ENCODE data around the gene CAMK1G.

CAMK1G gene

DNA sequence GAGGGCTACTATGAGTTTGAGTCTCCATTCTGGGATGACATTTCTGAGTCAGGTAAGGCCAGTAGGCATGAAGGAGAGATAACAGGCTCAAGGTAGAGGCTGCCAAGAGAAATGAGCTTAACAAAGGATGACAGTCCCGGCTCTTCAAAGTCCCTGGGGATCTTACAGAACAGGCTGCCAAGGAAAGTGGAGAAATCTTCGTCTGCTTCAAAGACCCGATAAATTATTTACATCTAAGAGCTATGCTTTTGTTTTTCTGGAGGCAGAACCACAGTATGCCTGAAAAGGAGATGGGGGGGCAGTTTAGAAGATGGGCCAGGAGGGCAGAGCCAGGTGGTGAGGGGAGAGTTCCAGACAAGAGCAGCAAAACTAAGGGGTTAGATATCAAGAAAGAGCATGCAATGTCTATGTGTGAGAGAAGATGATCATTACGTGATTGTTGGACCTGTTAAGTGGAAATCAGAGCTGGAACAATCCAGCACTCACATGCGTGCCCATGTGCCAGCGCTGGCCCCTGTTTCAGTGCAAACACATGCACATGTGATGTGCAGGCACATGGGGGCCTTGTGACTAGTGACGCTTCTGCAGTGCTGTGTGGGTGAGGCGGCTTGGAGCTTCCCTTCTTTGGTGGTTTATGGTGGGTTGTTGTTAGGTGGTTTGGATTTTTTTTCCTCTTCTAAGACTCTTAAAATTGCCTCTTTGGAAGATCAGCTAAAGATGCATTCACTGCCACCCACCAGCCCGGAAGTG, 25.7 kb downstream of the CAMK1G start:
- Histone ChIP-seq H3K9ac (ENCODE audit: low read depth, low read length) (no peak overlapping the region), H4K20me1 (ENCODE audit: insufficient read depth, low read length) (no peaks in the 10 kb centered on the region), H3K4me2 (ENCODE audit: insufficient read depth, low read length) (no peak overlapping the region), H3K27me3 (ENCODE audit: insufficient read depth, low read length, poor library complexity) (peaks cover 9% of the 10 kb centered on the region), H3K27ac (ENCODE audit: low read length) (no peak overlapping the region), H3K4me3 (ENCODE audit: low read depth in 1 of 2, low read length in 2 of 2) (no peak overlapping the region), H3K36me3 (ENCODE audit: insufficient read depth, low read length) (no peaks in the 10 kb centered on the region), H3K79me2 (ENCODE audit: insufficient read depth, low read length) (no peaks in the 10 kb centered on the region), H2AFZ (ENCODE audit: low read depth, low read length) (no peak overlapping the region), H3K9me3 (ENCODE audit: insufficient read depth, low read length, severe bottlenecking) (no peaks in the 10 kb centered on the region), H3K4me1 (ENCODE audit: insufficient read depth, low read length) (no peaks in the 10 kb centered on the region)
- no peak for DNase-seq
- no peak for ATAC-seq (ENCODE audit: insufficient read depth, low read depth)
- TF ChIP-seq, protein P1, sequence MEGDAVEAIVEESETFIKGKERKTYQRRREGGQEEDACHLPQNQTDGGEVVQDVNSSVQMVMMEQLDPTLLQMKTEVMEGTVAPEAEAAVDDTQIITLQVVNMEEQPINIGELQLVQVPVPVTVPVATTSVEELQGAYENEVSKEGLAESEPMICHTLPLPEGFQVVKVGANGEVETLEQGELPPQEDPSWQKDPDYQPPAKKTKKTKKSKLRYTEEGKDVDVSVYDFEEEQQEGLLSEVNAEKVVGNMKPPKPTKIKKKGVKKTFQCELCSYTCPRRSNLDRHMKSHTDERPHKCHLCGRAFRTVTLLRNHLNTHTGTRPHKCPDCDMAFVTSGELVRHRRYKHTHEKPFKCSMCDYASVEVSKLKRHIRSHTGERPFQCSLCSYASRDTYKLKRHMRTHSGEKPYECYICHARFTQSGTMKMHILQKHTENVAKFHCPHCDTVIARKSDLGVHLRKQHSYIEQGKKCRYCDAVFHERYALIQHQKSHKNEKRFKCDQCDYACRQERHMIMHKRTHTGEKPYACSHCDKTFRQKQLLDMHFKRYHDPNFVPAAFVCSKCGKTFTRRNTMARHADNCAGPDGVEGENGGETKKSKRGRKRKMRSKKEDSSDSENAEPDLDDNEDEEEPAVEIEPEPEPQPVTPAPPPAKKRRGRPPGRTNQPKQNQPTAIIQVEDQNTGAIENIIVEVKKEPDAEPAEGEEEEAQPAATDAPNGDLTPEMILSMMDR (IDR thresholded peaks at IDR 0.05; ENCODE audit: borderline replicate concordance, extremely low read depth, low read length, poor library complexity, severe bottlenecking) = no peak
- no peak for TF ChIP-seq EZH2 (IDR thresholded peaks at IDR 0.05; ENCODE audit: borderline replicate concordance, low read depth, low read length, severe bottlenecking)

DNA sequence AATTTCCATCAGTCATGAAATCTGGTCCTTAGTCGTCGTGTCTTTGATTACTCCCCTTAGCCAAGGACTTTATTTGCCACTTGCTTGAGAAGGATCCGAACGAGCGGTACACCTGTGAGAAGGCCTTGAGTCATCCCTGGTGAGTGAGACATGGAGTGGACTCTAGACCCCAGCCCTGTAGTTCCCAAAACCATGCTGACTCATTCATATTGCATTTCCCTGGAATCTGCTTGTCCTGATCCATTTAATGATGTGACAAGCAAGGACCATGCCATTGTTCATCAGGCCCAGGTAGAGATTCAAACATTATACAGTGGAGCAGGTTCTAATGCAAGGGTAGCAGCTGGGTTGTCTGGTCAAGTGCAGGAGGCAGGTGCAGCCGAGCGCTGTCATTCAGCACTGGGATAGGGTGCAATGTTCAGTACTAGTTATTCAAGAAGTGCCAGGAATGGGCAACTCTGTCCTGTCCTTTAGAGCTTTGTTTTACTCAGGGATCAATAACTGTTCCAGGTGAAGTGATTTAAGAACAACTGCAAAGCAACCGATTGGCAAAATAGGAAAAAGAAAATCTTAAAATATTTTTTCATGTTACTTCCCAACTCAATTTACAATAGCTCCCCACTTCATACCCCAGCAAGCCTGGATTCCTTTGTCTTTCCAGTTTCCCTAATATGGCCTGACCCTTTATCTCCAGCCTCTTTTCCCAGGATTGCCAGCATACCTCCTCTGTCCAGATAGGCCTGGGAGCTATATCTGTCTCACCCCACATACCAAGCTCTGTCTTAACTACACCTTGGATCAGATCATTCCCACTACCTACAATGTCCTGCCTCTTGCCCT, 26.5 kb downstream of the CAMK1G start:
- Histone ChIP-seq H3K36me3 (ENCODE audit: insufficient read depth, low read length) (no peaks in the 10 kb centered on the region), H3K9ac (ENCODE audit: low read depth, low read length) (no peak overlapping the region), H3K27me3 (ENCODE audit: insufficient read depth, low read length, poor library complexity) (peaks cover 10% of the 10 kb centered on the region), H3K9me3 (ENCODE audit: insufficient read depth, low read length, severe bottlenecking) (no peaks in the 10 kb centered on the region), H3K79me2 (ENCODE audit: insufficient read depth, low read length) (no peaks in the 10 kb centered on the region), H3K4me3 (ENCODE audit: low read depth in 1 of 2, low read length in 2 of 2) (no peak overlapping the region), H4K20me1 (ENCODE audit: insufficient read depth, low read length) (no peaks in the 10 kb centered on the region), H3K27ac (ENCODE audit: low read length) (no peak overlapping the region), H2AFZ (ENCODE audit: low read depth, low read length) (no peak overlapping the region), H3K4me2 (ENCODE audit: insufficient read depth, low read length) (no peak overlapping the region), H3K4me1 (ENCODE audit: insufficient read depth, low read length) (no peaks in the 10 kb centered on the region)
- ATAC-seq (ENCODE audit: insufficient read depth, low read depth) (no peak), DNase-seq (no peak)
- TF ChIP-seq EZH2 (IDR thresholded peaks at IDR 0.05; ENCODE audit: borderline replicate concordance, low read depth, low read length, severe bottlenecking) = no peak
- TF ChIP-seq, protein P1 (IDR thresholded peaks at IDR 0.05; ENCODE audit: borderline replicate concordance, extremely low read depth, low read length, poor library complexity, severe bottlenecking) = no peak

DNA sequence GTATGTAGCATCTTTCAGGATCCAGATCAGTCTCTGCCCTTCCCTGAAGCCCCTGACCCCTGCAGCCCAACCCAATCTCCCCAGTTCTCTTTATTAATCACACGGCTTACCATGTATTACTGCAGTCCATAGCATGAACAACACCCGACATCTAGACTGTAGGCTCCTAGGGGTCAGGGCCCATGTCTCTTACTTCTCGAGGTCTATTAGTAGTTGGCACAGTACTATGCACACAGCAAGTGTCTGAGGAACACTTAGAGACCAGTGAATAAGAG, 27.1 kb downstream of the CAMK1G start:
- H3K9me3 ChIP-seq (ENCODE audit: insufficient read depth, low read length, severe bottlenecking) = no peaks in the 10 kb centered on the region
- TF ChIP-seq EZH2 (IDR thresholded peaks at IDR 0.05; ENCODE audit: borderline replicate concordance, low read depth, low read length, severe bottlenecking) = no peak
- TF ChIP-seq, protein P1 (IDR thresholded peaks at IDR 0.05; ENCODE audit: borderline replicate concordance, extremely low read depth, low read length, poor library complexity, severe bottlenecking) = no peak
- H4K20me1 ChIP-seq (ENCODE audit: insufficient read depth, low read length) = no peaks in the 10 kb centered on the region
- no peak overlapping the region for H3K4me2 ChIP-seq (ENCODE audit: insufficient read depth, low read length)
- ATAC-seq (ENCODE audit: insufficient read depth, low read depth) (no peak), DNase-seq (no peak)
- H3K4me1 ChIP-seq (ENCODE audit: insufficient read depth, low read length) = no peaks in the 10 kb centered on the region
- H3K27ac ChIP-seq (ENCODE audit: low read length) = no peak overlapping the region
- H3K4me3 ChIP-seq (ENCODE audit: low read depth in 1 of 2, low read length in 2 of 2) = no peak overlapping the region
- H3K36me3 ChIP-seq (ENCODE audit: insufficient read depth, low read length) = no peaks in the 10 kb centered on the region
- H3K27me3 ChIP-seq (ENCODE audit: insufficient read depth, low read length, poor library complexity) = peaks cover 10% of the 10 kb centered on the region
- no peak overlapping the region for H2AFZ ChIP-seq (ENCODE audit: low read depth, low read length)
- H3K79me2 ChIP-seq (ENCODE audit: insufficient read depth, low read length) = no peaks in the 10 kb centered on the region
- H3K9ac ChIP-seq (ENCODE audit: low read depth, low read length) = no peak overlapping the region

Measured in DND-41 (cell line).